SU-DHL-6 (cell line): ENCODE results near the gene FNDC7.

Source experiments
- CTCF ChIP-seq: fragments of 200-600 bp; sonication (generic); IDR thresholded peaks from one replicate; pipeline ENCODE4 v1.5.1; 2017; ENCODE audit warnings: antibody characterized with exemption, mild to moderate bottlenecking, low read length, moderate library complexity; ENCODE audit not compliant: insufficient read depth, poor library complexity, severe bottlenecking
- EZH2phosphoT487 ChIP-seq: fragments of 200-600 bp; sonication (generic), shearing (Covaris generic); conservative IDR thresholded peaks from 2 replicates; pipeline ENCODE4 v1.6.1; 2018; ENCODE audit warnings: mild to moderate bottlenecking, antibody characterized with exemption, low read length, moderate library complexity, mixed read lengths

GRCh38 chr1:108670131-108670773 lies 42.5 kb upstream of the FNDC7 start:
- TF ChIP-seq CTCF (no peak), EZH2phosphoT487 (no peak)
